CD4-positive, alpha-beta T cell treated with Interleukin-17A for 1 hour (primary cell): Measurements from ENCODE around the gene ZEB2.

Source experiments
- DNase-seq: peaks from one replicate; pipeline ENCODE4 v3.0.0-alpha.2; 2020

The ZEB2 gene

DNA sequence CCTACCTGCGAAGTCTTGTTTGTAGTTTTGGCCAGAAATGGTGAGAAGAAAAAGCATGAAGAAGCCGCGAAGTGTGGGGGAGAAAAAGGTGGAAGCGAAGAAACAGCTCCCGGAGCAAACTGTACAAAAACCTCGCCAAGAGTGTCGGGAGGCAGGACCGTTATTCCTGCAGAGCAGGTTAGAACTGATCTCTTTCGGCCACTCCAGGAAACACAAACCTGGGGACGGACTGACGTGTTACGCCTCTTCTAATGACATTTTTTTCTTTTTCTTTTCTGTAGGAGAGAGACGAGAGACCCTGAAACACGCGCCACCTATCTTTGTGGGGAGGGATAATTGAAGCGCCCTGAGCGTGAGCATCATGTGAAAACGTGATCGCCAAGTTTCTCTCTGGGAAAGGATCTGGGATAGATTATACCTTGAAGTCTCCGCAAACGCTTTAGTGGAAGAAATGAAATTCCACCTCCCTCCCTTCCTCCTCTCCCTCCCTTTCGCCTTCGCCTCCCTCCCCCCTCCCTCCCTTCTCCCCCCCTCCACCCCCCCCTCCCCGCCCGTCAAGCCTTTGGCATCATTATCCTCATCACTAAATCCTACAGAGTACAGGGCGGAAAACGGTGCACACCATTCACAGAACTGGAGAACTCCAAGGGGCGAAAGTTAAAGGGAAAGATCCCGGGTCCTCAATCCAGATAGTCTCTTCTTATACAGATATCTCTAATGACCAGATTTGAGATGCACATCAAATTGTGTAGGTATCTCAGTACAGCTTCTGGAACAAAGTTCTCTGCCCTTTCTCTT lies at the start of gene ZEB2:
ZEB2 (minus strand) TSS at position 186 of the 798 bp plus-strand sequence. CDS start 2,769 bp downstream, outside the sequence.
- peak; percentile 69 for DNase-seq

DNA sequence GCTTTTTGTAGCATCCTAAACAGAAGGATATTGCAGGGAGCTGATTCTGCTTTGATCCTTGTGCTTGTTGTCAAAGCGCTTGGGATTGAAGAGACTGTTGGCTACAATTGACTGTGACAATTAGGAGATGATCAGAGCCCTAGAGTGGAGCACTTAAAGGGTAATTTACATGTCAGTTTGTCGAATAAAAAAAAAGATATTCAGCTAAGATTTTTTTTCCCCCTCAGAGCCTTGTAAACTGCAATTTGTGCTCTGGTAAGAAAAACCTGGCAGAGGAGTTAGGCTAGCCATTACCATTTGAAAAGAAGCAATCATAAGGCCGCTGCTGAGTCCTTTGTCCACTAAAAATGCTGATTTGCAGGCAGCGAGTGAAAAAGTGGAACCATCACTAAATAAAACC lies 47.8 kb upstream of the ZEB2 start:
- DNase-seq, result no peak

DNA sequence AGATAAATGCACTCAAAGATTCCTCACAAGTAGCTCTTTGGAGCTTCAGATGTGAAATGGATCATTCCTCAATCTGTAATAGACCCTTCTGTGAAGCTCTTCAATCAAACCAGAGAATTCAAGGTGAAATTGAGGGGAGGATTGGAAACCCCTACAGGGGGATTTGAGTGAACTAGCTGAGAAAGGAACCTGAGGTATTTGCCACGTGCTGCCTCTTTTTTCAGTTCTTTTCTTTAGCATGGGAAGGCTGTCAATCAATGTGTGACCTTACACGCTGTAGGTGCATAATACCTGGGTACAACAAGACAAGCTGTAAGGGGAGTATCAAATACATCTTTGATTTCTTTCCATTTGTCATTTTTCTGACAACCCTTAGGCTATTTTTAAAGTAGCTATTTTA lies 46.5 kb upstream of the ZEB2 start:
- DNase-seq, result no peak

DNA sequence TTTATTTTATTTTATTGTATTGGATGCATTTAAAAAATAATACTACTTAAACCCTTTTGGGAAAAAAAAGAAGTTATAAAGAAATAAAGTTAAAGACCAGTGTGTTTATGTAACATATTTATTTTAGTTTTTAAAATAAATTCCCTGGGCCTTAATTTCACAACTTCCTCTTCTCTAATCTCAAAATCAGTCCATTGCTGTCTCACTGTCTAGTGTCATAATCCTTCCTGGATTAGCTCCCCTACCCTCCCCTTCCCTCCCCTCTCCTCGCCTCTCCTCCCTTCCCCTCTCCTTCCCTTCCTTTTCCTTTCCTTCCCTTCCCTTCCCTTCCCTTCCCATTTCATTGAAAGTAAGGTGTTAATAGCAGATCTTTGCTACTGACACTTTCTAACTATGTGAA lies 40.3 kb upstream of the ZEB2 start:
- DNase-seq, result no peak

DNA sequence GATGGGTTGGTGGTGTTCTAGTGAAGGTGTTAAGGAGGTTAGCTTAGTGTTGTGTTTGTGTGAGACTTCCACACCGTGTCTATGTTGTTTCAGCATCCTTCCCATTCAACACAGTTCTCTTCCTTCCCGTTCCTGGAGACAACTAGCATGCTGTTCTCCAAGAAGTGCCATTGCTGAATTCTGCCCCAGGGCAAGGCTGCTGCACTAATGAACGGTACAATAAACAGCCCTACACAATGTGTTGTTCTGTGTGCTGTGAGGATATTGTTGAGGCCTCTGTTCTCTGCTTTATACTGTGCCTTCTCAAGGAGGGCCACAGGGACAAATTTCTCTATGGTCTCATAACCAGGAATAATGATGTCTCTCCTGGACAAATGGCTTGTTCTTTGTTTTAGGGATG lies 39.8 kb upstream of the ZEB2 start:
- DNase-seq, result no peak

DNA sequence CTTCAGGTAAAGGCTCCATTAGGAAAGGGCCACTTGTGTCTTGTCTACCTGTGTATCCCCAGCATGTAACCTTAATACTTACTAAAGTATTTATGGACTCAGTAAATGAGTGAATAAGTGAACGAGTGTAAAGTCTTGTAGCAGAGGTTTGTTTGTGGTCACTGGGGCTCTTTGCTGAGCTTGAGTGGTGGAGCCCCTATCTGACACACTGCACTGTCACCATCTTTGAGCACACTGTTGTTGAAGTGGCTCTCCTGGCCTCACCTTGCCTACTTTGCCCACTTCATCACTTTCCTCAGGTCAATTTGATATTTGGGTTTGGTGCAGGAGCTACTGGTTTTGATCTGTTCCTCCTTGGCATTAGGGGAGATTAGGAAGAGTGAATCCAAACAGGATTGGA lies 39.3 kb upstream of the ZEB2 start:
- no peak for DNase-seq

DNA sequence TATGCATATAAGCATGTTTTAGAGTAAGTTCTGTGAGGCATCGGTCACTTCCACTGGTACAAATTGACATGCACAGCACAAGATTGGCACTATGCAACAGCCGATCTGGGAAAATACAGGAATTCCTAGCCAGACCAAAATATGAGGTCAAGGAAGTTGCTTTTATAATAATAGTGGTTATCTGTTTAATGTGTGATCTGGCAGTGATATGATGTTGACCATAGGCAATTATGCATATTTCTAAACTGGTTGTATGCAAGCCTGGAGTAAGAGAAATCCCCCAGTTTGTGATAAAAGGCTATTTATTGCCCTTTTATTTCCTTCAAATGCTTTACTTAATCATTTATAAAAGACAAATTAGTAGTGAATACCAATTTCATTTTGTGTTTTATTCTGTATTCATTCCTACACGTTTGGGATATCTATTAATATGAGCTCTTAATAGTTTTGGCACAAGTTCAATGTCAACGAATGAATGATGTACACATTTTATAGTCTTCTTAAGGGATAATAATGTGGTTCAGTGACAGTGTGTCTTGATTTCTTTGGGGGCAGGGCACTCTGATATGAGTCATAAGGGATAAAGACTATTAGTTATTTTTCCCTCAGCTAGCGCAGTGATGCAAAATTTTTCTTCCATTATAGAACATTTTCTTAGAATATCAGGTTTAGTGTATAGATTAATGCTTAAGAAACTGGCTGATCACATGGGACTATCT lies 34.7 kb upstream of the ZEB2 start:
- DNase-seq, result no peak

DNA sequence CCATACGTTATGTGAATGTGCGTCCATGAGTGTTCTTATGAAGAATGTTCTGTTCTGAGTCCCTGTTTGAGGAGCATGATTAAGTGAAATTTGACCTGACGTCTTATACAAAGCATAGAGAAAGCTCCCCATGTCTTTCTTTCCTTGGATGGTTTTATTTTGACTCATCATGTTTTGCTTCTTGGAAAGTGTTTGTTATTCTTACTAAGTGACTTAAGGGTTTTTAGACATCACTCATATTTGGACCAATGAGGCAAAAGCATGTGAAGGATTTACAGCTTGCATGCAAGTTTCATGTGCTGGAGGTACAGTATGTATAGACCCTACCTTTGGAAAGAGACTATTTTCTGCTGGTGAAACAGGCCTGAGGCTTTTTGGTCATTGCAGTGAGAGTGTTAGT lies 33.5 kb upstream of the ZEB2 start:
- DNase-seq, result no peak

DNA sequence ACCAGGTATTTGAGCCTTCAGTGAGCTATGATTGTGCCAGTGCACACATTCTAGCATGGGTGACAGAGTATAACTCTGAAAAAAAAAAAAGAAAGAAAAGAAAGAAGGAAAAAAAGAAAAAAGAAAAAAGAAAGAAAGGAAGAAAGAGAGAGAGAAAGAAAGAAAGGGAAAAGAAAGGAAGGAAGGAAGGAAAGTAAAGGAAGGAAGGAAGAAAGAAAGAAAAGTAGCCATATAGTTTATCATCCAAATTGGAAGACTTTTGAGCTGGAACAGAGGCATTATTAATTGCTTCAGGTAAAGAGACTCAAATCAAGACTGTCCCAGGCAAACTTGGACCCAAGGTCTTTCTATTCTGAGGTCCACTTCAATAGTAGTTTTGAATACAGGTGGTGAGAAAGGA lies 32.9 kb upstream of the ZEB2 start:
- no peak for DNase-seq

DNA sequence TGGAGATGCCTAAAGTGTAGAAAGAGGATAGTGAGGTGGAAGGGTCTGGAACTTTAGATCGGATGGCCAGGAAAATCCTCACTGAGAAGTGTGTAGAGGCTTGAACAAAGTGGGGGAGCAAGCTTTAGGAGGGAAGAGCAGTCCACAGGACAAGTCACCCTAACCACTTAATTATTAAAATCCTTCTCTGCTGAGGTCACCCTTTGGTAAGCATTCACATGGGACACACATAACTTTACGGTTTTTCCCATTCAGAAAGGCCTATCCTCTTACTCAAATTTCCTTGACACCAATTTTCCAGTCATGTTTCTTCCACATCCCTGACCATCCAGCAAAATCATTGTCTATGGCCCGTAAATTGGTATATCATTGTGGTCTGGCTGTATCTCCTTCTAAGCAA lies 31.0 kb upstream of the ZEB2 start:
- no peak for DNase-seq

DNA sequence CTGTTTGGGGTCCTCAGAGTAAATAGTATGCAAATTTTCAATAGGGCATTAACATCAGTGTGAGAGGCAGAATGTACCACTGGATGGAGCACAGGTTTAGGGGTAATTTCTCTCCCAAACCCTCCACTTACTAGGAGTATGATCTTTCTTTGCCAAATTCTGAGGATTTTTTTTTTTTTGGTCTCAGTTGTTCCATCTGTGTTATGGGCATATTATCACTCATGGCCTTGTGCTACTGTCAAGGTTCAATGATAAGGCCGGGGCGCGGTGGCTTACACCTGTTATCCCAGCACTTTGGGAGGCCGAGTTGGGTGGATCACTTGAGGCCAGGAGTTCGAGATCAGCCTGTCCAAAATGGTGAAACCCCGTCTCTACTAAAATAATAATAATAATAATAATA lies 30.2 kb upstream of the ZEB2 start:
- no peak for DNase-seq

DNA sequence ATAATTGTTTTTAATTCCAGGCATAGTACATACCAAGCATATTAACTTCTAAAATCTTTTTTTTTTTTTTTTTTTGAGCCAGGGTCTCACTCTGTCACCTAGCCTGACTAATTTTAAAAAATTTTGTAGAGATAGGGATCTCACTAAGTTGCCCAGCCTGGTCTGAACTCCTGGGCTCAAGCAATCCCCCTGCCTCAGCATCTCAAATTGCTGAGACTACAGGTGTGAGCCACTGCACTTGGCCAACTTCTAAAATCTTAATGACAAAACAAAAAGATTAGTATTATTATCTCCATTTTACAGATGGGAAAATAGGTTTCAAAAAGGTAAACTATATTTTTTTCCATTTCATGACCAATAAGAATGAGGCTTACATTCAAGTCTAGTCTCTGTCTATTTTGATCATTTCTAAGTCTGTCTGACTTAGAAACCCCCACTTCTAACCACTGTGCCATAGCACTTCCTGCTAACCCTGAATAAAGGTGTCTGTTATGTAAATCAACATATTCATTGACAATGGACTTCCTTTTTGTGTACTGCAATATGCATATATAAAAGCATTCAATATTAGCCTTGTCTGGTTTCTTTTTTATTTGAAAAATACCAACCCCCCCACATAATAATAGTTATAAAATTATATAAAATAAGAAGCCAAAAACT lies 28.7 kb upstream of the ZEB2 start:
- DNase-seq, result peak; percentile 63

DNA sequence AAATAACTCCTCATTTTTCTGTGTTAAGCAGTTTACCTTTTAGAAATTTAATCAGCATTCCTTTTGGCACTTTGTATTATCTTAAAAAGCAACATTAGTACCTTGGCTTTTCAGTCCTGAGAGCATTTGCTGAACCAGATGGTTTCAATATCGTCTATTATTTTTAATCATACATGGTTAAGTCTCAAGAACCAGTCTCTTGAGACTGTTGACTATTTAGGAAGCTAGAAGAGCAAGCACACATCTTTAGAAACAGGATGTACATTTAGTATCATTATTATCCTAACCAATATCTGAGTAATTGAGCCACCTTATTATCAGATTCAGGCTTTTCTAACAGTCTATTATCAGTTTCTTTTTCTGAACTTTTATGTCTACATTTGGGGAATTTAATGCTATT lies 28.2 kb upstream of the ZEB2 start:
- no peak for DNase-seq

DNA sequence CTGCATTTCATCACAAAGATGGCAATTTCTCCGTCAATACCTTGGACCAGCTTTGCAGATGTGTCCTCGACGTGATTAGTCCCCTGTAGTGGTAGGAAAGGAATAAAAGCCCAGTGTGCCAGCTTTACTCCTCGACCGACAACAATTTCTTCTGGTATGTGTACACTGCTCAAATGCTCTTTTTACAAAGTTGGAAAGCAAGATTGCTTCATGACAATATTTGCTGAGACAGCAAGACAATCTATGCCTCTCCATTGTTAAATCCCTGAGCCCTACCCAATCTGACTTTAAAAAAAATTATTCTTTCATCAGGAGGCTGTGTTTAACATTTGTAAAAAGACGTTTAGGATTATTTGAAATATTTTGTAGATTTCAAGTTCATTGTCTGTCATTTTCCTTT lies 27.6 kb upstream of the ZEB2 start:
- no peak for DNase-seq

DNA sequence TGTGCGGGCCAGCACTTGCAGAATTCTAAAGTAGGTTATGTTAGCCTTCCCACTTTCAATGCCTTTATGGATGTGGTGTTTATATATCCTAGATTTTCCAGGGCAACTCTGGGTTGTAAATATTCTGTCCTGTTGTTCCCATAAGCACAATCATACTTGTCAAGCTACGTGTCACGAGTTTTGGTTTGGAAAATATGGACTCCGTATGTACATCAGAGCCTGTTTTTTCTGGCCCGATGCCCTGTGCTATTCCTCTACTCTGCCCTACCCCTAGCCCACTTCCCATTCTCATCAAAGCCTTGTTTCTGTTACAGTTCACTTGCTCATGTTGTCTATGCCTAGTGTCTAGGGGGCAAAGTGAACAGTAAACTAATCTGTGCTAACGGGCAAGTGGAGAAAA lies 27.0 kb upstream of the ZEB2 start:
- no peak for DNase-seq

DNA sequence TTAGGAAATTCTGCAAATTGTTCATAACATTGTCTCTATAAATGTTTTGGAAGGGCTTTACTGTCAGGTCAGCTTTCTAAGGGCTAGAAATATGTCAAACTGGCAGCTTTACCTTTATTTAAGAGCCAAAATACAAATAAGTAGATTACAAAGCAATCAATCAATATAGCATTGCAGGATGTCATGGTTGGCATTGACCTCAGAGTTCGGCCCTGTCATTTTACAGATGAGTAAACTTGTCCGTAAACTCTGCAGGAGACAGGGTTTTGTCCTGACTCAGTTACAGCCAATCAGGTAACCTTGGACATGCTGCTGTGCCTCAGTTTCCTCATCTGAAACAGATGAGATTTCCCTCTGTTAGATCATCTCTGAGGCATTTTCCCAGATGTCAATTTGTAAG lies 25.9 kb upstream of the ZEB2 start:
- DNase-seq, result no peak

DNA sequence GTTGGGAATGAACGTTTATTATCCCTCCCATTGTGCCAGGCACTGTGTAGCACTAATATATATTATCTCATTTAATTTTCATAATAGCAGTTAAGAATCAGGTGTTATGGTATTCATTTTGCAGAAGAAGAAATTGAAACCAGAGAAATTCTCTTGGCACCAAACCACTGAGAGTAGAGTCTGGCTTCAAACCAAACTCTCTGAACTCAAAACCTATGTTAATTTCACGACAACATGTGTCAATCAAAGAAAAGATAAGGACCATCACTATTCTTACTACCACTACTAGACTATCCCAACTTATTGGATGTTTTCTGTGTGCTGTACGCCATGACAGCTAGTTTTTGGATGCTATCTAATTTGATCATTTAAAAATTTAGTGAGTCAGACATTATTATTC lies 24.1 kb upstream of the ZEB2 start:
- DNase-seq, result no peak

DNA sequence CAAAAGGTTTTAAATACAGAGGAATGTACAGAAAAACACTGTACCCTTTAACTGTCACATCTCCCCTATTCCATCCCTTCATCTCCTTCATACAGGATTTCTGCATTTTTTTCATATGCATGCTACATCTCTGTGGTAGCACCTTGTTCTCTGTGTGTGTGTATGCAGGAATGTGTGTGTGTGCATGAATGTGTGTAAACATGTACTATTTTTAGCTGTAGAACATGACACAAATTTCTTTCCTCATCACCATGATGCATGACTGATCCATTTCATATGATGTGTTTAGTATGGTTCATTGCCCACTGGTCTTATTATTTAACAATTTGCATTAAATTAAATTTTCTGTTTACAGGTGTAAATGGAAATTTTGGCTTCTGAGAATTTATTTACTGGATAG lies 21.5 kb upstream of the ZEB2 start:
- no peak for DNase-seq

DNA sequence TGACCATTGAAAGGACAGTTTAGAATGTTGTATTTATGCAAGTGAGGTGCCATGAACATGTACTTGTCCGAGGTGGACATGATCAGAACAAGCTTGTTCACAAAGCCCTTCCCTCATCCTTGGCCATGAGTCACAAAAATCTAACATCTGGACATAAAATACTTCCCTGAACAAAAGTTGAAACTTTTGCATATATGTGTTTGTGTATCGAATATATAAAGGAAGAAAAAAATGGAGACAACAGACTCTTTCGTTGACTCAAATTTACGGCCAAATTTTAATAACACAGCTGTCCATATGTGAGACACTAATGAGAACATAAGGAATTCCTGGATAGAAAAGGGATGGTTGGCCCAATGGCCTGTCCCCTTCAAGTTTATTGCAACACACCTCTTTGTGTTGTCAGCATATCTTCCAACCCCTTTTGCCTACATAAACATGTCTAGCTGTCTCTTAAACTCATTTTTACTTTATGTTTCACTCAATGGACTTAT lies 19.4 kb upstream of the ZEB2 start:
- DNase-seq, result no peak

DNA sequence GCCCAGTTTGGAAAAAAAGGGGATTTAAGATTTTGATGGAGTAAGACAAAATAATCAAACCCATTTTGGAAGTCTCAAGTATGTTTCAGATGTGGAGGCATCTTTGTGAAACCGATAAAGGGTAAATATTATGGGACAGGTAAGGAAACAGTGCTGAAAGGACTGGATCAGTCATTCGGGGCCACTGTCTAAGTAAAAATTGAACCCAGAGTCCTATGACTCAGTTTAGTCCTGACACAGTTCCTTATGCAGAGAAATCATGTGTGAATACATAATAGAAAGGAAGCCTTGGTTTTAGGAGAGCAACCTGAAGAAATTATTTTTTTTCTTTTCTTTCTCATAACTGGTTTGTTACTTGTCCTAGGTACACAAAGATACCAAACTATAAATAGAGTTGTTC lies 15.4 kb upstream of the ZEB2 start:
- no peak for DNase-seq

DNA sequence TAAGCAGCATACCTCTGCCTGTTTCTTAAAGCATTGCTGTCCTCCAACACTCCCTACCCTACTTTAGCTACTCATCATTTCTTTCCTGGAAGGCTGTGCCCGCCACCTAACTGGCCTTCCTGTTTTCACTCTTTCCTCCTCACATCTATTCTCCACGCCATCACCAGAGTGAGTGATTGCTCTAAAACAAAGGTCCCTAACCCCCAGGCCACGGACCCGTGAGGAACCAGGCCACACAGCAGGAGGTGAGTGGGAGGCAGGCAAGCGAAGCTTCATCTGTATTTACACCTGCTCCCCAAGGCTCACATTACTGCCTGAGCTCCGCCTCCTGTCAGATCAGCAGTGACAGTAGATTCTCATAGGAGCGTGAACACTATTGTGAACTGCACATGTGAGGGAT lies 13.3 kb upstream of the ZEB2 start:
- no peak for DNase-seq

DNA sequence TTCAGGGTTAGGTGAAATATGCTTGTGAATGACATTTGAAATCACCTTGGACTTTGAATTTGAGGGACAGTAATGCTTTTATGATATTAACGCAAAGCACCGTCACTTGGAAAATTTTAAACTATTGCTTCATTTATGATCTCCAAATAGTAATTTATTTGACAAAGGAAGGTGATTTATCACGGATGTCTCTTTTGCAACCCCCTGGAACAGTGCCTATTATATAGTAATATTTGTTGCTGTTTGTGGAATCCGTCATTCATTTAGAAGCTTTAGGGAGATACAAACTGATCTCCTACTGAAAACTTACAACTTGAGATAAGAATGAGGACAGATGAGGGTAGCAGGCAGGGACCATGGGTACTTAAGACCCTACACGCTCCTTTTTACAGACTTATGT lies 10.7 kb upstream of the ZEB2 start:
- DNase-seq, result no peak

DNA sequence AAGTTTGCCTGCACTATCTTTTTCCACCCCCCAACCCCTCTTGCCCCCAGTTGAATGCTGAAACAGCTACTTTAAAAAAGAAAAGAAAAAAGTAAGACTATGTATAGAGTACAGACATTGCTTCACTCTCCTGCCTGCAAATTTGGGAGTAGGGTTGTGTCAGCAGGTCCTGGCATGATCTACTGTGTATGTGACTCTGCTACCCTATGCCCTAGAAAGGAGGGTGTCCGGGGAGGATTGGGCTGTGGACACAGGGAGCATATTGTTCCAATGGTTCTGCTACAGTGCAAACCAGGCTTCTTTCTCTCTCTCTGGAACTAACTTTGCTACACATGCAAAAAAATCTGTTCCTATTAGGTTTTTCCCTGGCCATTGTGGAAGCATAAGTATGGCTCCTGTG lies 9.9 kb upstream of the ZEB2 start:
- no peak for DNase-seq

DNA sequence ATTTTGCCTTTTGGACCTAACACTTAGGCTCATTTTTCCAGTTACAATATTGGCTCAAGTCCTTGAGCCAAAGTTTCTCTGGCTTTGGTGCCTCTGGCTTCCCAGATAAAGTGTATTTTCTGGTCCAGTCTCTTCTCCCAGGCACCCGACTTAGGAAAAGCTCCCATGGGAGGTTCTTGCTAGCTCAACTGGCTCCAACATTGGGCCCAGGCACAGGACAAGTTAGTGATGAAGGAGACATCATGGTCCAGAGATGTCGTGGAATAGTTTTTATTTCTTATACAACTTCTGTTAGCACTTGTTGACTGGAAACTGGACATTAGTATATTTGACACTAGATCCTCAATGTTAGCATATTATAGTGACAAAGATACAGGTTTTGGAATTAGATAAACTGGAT lies 8.2 kb upstream of the ZEB2 start:
- no peak for DNase-seq
